Endothelial cell of umbilical vein (primary cell): ENCODE measurements around the gene FAM168A.

ENCODE experiments used
- CTCF ChIP-seq, 2 donors: IDR thresholded peaks; 1 replicate in 1 of 2; 2 replicates in 1 of 2; pipeline ENCODE4 v1.5.1; 2011; ENCODE audit warnings: low read length in 2 of 2, mild to moderate bottlenecking in 2 of 2, moderate library complexity in 2 of 2, control low read depth in 1 of 2, inconsistent platforms in 1 of 2, low read depth in 1 of 2; ENCODE audit not compliant: insufficient read depth in 1 of 2; ENCODE audit errors: extremely low read depth in 1 of 2
- EZH2 ChIP-seq: IDR thresholded peaks from 2 replicates; pipeline ENCODE4 v1.6.1; 2012; ENCODE audit warnings: borderline replicate concordance, low read depth, mild to moderate bottlenecking, moderate library complexity, low read length, inconsistent platforms; ENCODE audit not compliant: severe bottlenecking
- MYC ChIP-seq: IDR thresholded peaks from one replicate; pipeline ENCODE4 v1.6.1; 2011; ENCODE audit warnings: mild to moderate bottlenecking, low read depth, low read length
- POLR2A ChIP-seq: IDR thresholded peaks from 2 replicates; pipeline ENCODE4 v1.6.1; 2012; ENCODE audit warnings: low read depth, mild to moderate bottlenecking, control low read depth, low read length

- TF ChIP-seq CTCF (IDR thresholded peaks at IDR 0.05; ENCODE audit: extremely low read depth in 1 of 2, insufficient read depth in 1 of 2, low read depth in 1 of 2, low read length in 2 of 2) = no peak
- TF ChIP-seq POLR2A = no peak
- no peak for TF ChIP-seq EZH2
- TF ChIP-seq MYC = no peak
These were observed 38.3 kb upstream of the FAM168A start for GRCh38 chr11:73636249-73636648.
